Brain pericyte (primary cell): ENCODE measurements around the gene HSH2D.
"Not testable (repeated sequence)": the region's sequence is repeated elsewhere in the genome, so short reads cannot be mapped to it uniquely, and the experiment has no call there.

ENCODE experiments used
- DNase-seq: peaks from one replicate; pipeline ENCODE4 v3.0.0-alpha.2; 2012; ENCODE audit warnings: low read depth, low spot score

The HSH2D gene

GRCh38 chr19:16143399-16144215 lies at the start of gene HSH2D:
Gene HSH2D (plus strand): TSS chr19:16143685. CDS start chr19:16148751, 5,066 bp downstream.
- no peak for DNase-seq

- DNase-seq = no peak
These were observed 49.0 kb upstream of the HSH2D start for GRCh38 chr19:16094360-16095070.

DNA sequence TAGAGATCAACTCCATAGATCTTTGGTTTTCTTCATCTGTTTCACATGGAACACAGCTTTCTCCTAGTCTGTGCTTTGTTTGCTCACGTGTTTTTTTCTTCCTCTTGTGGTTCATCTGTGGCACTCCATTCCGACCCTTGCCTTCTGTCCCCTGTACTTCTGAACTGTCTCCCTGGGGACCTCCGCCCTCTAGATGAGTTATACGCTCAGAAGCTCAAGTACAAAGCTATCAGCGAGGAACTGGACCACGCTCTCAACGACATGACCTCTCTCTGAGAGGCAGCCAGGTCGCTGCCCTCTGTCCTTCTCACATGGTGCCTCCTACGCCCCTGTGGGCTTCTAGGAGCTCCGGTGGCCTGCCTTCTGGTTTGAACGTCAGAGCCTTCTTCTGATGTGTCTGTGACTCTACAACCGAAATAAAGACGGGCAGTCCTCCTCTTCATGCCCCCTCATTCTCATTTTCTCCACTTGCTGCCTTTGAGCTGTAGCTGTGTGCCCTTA lies 48.4 kb upstream of the HSH2D start:
- DNase-seq = no peak

DNA sequence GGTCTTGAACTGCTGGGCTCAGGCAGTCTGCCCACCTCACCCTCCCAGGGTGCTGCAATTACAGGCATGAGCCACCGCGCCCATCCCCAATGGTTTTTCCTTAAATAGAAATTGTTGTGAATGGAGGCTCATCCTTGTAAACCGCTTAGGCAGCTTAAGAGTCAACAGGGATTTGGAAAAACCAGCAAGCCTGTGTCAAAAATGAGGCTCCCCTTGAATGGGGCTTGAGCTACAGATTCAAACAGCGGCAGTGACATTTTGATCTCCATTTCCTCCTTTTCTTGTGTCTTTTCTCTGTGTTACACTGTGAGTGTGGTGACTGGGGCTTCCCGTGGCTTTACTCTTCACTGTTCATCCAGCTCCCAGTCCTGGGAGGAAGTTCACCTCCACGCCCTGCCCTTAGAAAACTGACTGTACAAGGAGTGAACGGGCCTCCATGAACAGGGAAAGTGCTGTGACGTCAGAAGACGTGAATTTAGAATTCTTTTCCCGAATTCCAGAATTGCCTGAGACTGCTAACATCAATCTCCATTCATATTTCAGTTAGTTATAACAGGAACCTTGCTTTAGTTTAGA lies 47.1 kb upstream of the HSH2D start:
- no peak for DNase-seq

DNA sequence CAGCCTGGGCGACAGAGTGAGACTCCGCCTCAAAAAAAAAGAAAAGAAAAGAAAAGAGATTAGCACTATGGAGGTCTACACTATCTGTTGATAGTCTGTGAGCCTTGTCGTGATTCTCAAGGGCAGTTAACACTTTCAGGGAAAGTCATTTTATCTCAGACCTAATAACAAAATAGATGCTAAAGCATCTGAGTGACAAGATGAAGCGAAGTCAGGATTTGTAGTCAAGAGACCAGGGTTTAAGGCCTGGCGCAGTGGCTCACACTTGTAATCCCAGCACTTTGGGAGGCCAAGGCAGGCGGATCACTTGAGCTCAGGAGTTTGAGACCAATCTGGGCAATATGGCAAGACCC lies 45.1 kb upstream of the HSH2D start:
- no peak for DNase-seq

GRCh38 chr19:16098821-16099220 lies 44.7 kb upstream of the HSH2D start:
- DNase-seq = no peak

DNA sequence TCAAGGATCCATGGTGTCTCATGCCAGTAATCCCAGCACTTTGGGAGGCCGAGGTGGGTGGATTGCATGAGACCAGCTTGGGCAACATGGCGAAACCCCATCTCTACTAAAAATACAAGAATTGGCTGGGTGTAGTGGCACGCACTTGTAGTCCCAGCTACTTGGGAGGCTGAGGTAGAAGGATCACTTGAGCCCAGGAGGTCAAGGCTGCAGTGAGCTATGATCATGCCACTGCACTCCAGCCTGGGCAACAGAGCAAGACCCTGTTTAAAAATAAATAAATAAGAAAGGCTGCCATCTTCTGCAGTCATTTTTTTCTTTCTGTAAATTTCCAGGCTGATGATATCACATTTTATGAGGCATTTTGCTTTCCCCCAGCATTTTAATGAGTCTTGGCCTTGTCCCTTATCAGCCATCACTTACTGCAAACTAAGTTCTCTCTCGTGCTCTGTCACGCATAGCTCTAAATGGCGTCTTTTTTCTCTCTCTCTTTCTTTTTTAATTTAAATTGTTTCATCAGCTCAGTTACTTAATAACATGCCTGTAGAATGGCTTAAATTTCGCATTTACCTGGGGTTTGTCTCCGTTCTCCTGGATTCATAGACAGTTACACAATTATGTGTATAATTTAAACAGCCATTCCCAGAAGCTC lies 44.0 kb upstream of the HSH2D start:
- DNase-seq = not testable (repeated sequence)

DNA sequence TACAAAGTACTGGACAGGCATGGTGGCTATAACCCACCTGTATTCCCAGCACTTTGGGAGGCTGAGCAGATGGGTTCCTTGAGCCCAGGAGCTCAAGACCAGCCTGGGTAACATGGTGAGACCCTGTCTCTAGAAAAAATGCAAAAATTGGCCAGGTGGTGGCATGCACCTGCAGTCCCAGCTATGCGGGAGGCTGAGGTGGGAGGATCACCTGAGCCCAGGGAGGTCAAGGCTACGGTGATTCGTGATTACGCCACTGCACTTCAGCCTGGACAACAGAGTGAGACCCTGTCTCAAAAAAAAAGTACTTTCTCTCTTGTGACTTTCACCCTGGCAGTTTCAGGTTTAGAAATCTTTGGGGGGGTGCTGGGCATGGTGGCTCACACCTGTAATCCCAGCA lies 43.0 kb upstream of the HSH2D start:
- DNase-seq = no peak

- no peak for DNase-seq
These were observed 38.8 kb upstream of the HSH2D start for GRCh38 chr19:16104722-16105121.

DNA sequence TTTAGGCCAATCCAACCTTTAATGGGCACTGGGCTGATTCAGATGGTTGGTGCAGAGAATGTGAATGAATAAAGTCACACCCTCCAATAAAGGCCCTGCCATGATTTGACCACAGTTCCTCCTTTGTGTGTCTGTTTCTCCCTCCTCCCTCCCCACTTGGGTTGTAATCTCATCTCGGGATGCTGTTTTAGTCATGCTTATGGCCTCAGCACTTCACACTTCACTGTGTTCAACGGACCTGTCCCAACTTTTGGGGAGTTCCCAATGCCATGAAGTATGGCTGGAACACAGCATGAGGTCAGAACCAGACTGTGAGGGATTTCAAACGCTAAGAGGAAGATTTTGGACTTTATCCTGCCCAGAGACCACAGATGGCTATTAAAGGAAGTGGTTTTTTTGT lies 37.4 kb upstream of the HSH2D start:
- no peak for DNase-seq

DNA sequence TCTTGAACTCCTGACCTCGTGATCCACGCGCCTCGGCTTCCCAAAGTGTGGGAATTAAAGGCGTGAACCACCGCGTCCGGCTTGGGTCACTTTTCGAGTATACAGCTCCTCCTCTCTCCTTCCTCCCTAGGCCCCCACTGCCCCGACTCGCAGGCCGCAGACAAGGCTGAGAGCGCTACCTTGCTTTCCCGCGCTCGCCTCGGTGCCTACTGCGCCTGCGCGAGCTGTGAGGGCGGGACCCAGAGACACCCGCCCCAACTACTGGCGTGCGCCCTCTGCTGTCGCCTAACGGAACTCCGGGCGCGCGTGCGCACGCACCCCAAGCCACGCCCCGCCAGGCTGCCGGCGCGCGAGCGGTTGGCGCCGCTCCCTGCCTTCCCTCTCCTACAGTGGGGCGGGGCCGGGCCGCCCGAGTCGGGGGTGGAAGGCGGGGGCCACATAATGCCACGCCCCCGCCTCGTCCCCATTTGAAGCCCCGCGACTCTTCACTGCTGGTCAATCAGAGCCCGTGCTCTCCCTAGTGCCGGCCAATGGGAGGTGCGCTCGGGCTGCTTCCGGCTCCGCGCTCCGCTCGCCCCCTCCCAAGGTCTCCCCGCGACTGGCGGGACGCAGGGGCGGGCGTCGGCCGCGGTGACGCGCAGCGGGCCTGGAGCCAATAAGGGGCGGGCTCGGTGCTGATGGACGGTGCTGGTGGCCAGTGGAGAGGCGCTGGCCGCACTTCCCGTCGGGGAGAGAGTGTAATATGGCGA lies 32.2 kb upstream of the HSH2D start, which contains the start of gene RAB8A:
Gene RAB8A, plus strand, starts transcription at position 730 of the 749 bp plus-strand sequence. Its CDS starts 13 bp downstream, at position 743.
- DNase-seq = peak; percentile 99

- DNase-seq = no peak
These were observed 31.4 kb upstream of the HSH2D start for GRCh38 chr19:16111909-16112752.

GRCh38 chr19:16112778-16113177 lies 30.7 kb upstream of the HSH2D start:
- DNase-seq = no peak

GRCh38 chr19:16113727-16114126 lies 29.8 kb upstream of the HSH2D start:
- no peak for DNase-seq

GRCh38 chr19:16115301-16116039 lies 28.0 kb upstream of the HSH2D start:
- no peak for DNase-seq

GRCh38 chr19:16116067-16116466 lies 27.4 kb upstream of the HSH2D start:
- DNase-seq = no peak

- DNase-seq = no peak
These were observed 25.9 kb upstream of the HSH2D start for GRCh38 chr19:16117594-16118033.

- DNase-seq = no peak
These were observed 24.9 kb upstream of the HSH2D start for GRCh38 chr19:16118489-16119033.
